Thymus (tissue), 2 donors: Measurements from ENCODE around the gene PFKM. TPM values are rescaled to one million over a fixed set of nuclear protein-coding genes. Genes with fewer than 3 reads are reported as not detected.

ENCODE experiments used
- polyA plus RNA-seq: library from polyadenylated mRNA; stranded (reverse); fragments of 200-250 nt; gene quantifications from one replicate; pipeline ENCODE4 v1.2.3, GENCODE V29; 2013
- total RNA-seq: library from RNA; stranded (reverse); fragments of 120-200 nt; gene quantifications from one replicate; pipeline ENCODE4 v1.2.4, GENCODE V29; 2013
- donor health status: healthy.

PFKM gene
- total and polyA plus RNA-seq, 2 donors: 12.8 to 16.1 TPM

Other genes starting within 250 kb of the PFKM start
- 1.5 TPM for gene VDR, start 214.4 kb upstream of the PFKM start, total RNA-seq
- 3.8 TPM for gene VDR, start 214.4 kb upstream of the PFKM start, polyA plus RNA-seq
- gene TMEM106C, start 155.8 kb upstream of the PFKM start, total RNA-seq: 82.1 TPM
- 25.5 TPM for gene TMEM106C, start 155.8 kb upstream of the PFKM start, polyA plus RNA-seq
- 0.47 TPM for gene COL2A1, start 114.9 kb upstream of the PFKM start, total RNA-seq
- 0.57 TPM for gene COL2A1, start 114.9 kb upstream of the PFKM start, polyA plus RNA-seq
- 25.0 TPM for gene SENP1, start 13.3 kb upstream of the PFKM start, total RNA-seq
- 6.6 TPM for gene SENP1, start 13.3 kb upstream of the PFKM start, polyA plus RNA-seq
- gene ASB8, start 38.2 kb downstream of the PFKM start, total RNA-seq: 22.1 TPM
- 23.2 TPM for gene ASB8, start 38.2 kb downstream of the PFKM start, polyA plus RNA-seq
- 0.05 TPM for gene CCDC184, start 64.3 kb downstream of the PFKM start, total RNA-seq
- 0.21 TPM for gene CCDC184, start 64.3 kb downstream of the PFKM start, polyA plus RNA-seq
- gene OR10AD1, start 83.9 kb downstream of the PFKM start, total RNA-seq: not detected
- not detected for gene OR10AD1, start 83.9 kb downstream of the PFKM start, polyA plus RNA-seq
- 23.0 TPM for gene ZNF641, start 231.6 kb downstream of the PFKM start, total RNA-seq
- gene ZNF641, start 231.6 kb downstream of the PFKM start, polyA plus RNA-seq: 8.1 TPM